Measurements from ENCODE around the gene NUS1.
"Not testable (repeated sequence)": the region's sequence is repeated elsewhere in the genome, so short reads cannot be mapped to it uniquely, and the experiment has no call there.

The NUS1 gene

DNA sequence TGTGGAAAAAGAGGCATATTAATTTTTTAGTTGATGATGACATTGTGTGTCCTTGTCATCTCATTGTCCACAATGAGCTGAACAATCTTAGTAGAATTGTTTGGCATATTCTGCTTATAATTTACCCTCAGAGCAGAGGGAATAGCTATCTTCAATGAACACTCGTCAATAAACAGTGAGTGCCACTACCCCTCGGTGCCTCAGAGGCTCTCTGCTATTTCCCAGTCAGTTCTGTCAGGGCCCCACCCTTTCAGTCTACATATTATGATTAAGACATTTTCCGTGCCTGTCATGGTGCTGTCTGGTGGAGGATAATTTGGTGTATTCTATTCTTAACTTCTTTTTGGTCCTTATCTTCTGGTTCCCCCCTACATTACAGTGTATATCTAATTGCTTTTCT is 31.2 kb downstream of the NUS1 start:
- no peak overlapping the region for H3K4me3 ChIP-seq (ENCODE audit: low read length)
- no peaks in the 10 kb centered on the region for H3F3A ChIP-seq (ENCODE audit: control insufficient read depth, insufficient read depth)
- H3K4me1 ChIP-seq (ENCODE audit: control insufficient read depth, low read length) = no peaks in the 10 kb centered on the region
- peaks cover 52% of the 10 kb centered on the region for H3K36me3 ChIP-seq (ENCODE audit: control insufficient read depth, low read length)
- no peaks in the 10 kb centered on the region for H4K20me1 ChIP-seq (ENCODE audit: control insufficient read depth, insufficient read depth, low read depth, low read length)
- no peaks in the 10 kb centered on the region for H3K9me3 ChIP-seq (ENCODE audit: control insufficient read depth, insufficient read depth, low read length)
- H3K79me2 ChIP-seq (ENCODE audit: control insufficient read depth, low read length) = peaks cover 5% of the 10 kb centered on the region; the same call in 1 of the 2 replicates
- H3K9me2 ChIP-seq (replicated peaks; ENCODE audit: control insufficient read depth, low read length) = no peaks in the 10 kb centered on the region
- H3K4me2 ChIP-seq (ENCODE audit: low read length) = no peak overlapping the region
- no peaks in the 10 kb centered on the region for H3K27me3 ChIP-seq (ENCODE audit: control insufficient read depth, low read length)
- H3K27ac ChIP-seq (ENCODE audit: low read depth, low read length) = no peak overlapping the region
- TF ChIP-seq EZH2phosphoT487 (IDR thresholded peaks at IDR 0.05; ENCODE audit: borderline replicate concordance, low read length) = no peak
- TF ChIP-seq, protein P1, sequence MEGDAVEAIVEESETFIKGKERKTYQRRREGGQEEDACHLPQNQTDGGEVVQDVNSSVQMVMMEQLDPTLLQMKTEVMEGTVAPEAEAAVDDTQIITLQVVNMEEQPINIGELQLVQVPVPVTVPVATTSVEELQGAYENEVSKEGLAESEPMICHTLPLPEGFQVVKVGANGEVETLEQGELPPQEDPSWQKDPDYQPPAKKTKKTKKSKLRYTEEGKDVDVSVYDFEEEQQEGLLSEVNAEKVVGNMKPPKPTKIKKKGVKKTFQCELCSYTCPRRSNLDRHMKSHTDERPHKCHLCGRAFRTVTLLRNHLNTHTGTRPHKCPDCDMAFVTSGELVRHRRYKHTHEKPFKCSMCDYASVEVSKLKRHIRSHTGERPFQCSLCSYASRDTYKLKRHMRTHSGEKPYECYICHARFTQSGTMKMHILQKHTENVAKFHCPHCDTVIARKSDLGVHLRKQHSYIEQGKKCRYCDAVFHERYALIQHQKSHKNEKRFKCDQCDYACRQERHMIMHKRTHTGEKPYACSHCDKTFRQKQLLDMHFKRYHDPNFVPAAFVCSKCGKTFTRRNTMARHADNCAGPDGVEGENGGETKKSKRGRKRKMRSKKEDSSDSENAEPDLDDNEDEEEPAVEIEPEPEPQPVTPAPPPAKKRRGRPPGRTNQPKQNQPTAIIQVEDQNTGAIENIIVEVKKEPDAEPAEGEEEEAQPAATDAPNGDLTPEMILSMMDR (IDR thresholded peaks at IDR 0.05; ENCODE audit: low read depth, low read length, poor library complexity, severe bottlenecking) = no peak

DNA sequence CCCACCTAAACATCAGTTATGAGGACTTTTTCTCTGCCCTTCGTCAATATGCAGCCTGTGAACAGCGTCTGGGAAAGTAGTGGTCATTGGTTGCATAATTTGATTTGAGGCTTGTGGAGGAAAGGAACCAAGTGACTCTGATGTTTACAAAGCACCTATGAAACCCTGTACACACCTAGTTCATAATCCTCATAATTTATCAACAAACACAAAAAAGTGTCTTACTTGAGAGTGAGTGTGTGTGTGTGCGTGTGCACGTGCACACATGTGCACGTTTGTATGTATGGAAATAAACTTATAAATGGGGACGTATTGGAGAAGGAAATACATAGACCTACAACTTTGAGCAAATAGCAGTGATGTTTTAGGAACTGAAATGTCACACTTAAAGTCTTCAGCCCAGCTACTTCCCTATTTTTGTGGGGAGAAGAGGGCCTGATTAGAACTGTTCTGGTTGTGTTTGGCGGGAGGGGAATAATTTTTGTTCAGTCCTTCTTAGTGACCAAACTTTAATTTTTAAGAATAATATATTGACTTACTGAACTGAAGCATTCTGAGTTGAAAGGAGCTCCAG is 31.8 kb downstream of the NUS1 start:
- not testable (repeated sequence) for H3F3A ChIP-seq (ENCODE audit: control insufficient read depth, insufficient read depth); H3K9me2 ChIP-seq (replicated peaks; ENCODE audit: control insufficient read depth, low read length); H3K9me3 ChIP-seq (ENCODE audit: control insufficient read depth, insufficient read depth, low read length); H4K20me1 ChIP-seq (ENCODE audit: control insufficient read depth, insufficient read depth, low read depth, low read length); H3K27ac ChIP-seq (ENCODE audit: low read depth, low read length); H3K4me2 ChIP-seq (ENCODE audit: low read length); H3K79me2 ChIP-seq (ENCODE audit: control insufficient read depth, low read length); H3K27me3 ChIP-seq (ENCODE audit: control insufficient read depth, low read length); H3K4me3 ChIP-seq (ENCODE audit: low read length); H3K4me1 ChIP-seq (ENCODE audit: control insufficient read depth, low read length)
- H3K36me3 ChIP-seq (ENCODE audit: control insufficient read depth, low read length) = peaks cover 48% of the 10 kb centered on the region

DNA sequence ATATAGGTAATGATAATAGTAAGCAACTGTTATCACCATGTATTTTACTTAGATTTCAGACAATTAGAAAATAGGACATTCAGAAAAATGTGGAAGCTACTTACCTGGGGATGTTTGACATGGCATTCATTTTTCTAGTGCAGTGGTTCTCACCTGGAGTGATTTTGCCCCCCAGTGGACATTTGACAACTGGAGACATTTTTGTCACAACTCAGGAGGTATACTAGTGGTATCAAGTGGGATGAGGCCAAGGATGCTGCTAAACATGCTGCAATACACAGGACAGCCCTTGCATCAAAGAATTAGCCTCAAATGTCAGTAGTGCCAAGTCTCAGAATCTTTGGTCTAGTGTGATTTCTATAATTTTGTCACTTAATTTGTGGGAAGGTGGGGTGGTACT is 36.1 kb downstream of the NUS1 start:
- H4K20me1 ChIP-seq (ENCODE audit: control insufficient read depth, insufficient read depth, low read depth, low read length) = no peaks in the 10 kb centered on the region
- H3K79me2 ChIP-seq (ENCODE audit: control insufficient read depth, low read length) = no peaks in the 10 kb centered on the region
- H3K4me1 ChIP-seq (ENCODE audit: control insufficient read depth, low read length) = no peaks in the 10 kb centered on the region
- H3K27me3 ChIP-seq (ENCODE audit: control insufficient read depth, low read length) = no peaks in the 10 kb centered on the region
- H3K9me2 ChIP-seq (replicated peaks; ENCODE audit: control insufficient read depth, low read length) = no peaks in the 10 kb centered on the region
- no peak overlapping the region for H3K27ac ChIP-seq (ENCODE audit: low read depth, low read length)
- peaks cover 5% of the 10 kb centered on the region for H3K36me3 ChIP-seq (ENCODE audit: control insufficient read depth, low read length)
- no peak overlapping the region for H3K4me3 ChIP-seq (ENCODE audit: low read length)
- H3F3A ChIP-seq (ENCODE audit: control insufficient read depth, insufficient read depth) = no peaks in the 10 kb centered on the region
- TF ChIP-seq, protein P1 (IDR thresholded peaks at IDR 0.05; ENCODE audit: low read depth, low read length, poor library complexity, severe bottlenecking) = peak; percentile 26
- TF ChIP-seq EZH2phosphoT487 (IDR thresholded peaks at IDR 0.05; ENCODE audit: borderline replicate concordance, low read length) = no peak
- H3K4me2 ChIP-seq (ENCODE audit: low read length) = no peak overlapping the region
- H3K9me3 ChIP-seq (ENCODE audit: control insufficient read depth, insufficient read depth, low read length) = no peaks in the 10 kb centered on the region

DNA sequence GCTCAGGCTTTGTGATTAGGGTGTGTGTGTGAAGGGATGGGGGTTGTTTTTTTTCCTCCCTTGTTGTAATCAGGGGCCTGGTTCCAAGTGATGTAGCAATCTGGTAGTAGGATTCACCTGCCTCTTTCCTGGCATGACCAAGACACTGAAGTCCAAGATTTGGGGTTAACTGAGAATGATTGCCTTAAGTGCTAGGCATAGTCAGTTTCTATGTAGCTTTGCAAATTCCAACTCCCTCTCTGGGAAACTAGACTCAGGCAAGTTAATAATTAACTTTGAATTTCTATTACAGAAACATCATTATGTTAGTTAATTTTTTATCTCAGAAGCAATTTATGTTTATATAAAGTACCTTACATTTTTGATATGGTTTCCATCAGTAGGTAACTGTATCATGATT is 43.6 kb downstream of the NUS1 start:
- no peaks in the 10 kb centered on the region for H3K36me3 ChIP-seq (ENCODE audit: control insufficient read depth, low read length)
- H3K9me3 ChIP-seq (ENCODE audit: control insufficient read depth, insufficient read depth, low read length) = no peaks in the 10 kb centered on the region
- H3F3A ChIP-seq (ENCODE audit: control insufficient read depth, insufficient read depth) = no peaks in the 10 kb centered on the region
- H3K79me2 ChIP-seq (ENCODE audit: control insufficient read depth, low read length) = no peaks in the 10 kb centered on the region
- no peaks in the 10 kb centered on the region for H3K27me3 ChIP-seq (ENCODE audit: control insufficient read depth, low read length)
- H4K20me1 ChIP-seq (ENCODE audit: control insufficient read depth, insufficient read depth, low read depth, low read length) = no peaks in the 10 kb centered on the region
- TF ChIP-seq, protein P1 (IDR thresholded peaks at IDR 0.05; ENCODE audit: low read depth, low read length, poor library complexity, severe bottlenecking) = no peak
- no peak for TF ChIP-seq EZH2phosphoT487 (IDR thresholded peaks at IDR 0.05; ENCODE audit: borderline replicate concordance, low read length)
- H3K4me1 ChIP-seq (ENCODE audit: control insufficient read depth, low read length) = no peaks in the 10 kb centered on the region
- H3K9me2 ChIP-seq (replicated peaks; ENCODE audit: control insufficient read depth, low read length) = no peaks in the 10 kb centered on the region
- H3K27ac ChIP-seq (ENCODE audit: low read depth, low read length) = no peak overlapping the region
- H3K4me2 ChIP-seq (ENCODE audit: low read length) = no peak overlapping the region
- no peak overlapping the region for H3K4me3 ChIP-seq (ENCODE audit: low read length)

DNA sequence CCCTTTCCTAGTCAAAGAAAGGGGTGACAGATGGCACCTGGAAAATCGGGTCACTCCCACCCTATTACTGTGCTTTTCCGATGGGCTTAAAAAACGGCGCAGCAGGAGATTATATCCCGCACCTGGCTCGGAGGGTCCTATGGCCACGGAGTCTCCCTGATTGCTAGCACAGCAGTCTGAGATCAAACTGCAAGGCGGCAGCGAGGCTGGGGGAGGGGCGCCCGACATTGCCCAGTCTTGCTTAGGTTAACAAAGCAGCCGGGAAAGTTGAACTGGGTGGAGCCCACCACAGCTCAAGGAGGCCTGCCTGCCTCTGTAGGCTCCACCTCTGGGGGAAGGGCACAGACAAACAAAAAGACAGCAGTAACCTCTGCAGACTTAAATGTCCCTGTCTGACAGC is 46.3 kb downstream of the NUS1 start:
- not testable (repeated sequence) for H3K36me3 ChIP-seq (ENCODE audit: control insufficient read depth, low read length); H3K79me2 ChIP-seq (ENCODE audit: control insufficient read depth, low read length); H3K27ac ChIP-seq (ENCODE audit: low read depth, low read length)

More for the DNA sequence above, 46.3 kb downstream of the NUS1 start:
- not testable (repeated sequence) for H3F3A ChIP-seq (ENCODE audit: control insufficient read depth, insufficient read depth); H3K4me2 ChIP-seq (ENCODE audit: low read length); H3K4me3 ChIP-seq (ENCODE audit: low read length); H3K9me2 ChIP-seq (replicated peaks; ENCODE audit: control insufficient read depth, low read length); H3K27me3 ChIP-seq (ENCODE audit: control insufficient read depth, low read length); H3K9me3 ChIP-seq (ENCODE audit: control insufficient read depth, insufficient read depth, low read length); H3K4me1 ChIP-seq (ENCODE audit: control insufficient read depth, low read length); H4K20me1 ChIP-seq (ENCODE audit: control insufficient read depth, insufficient read depth, low read depth, low read length)

Measured in DOHH2 (cell line).